ENCODE data around the gene WDR7.

DNA sequence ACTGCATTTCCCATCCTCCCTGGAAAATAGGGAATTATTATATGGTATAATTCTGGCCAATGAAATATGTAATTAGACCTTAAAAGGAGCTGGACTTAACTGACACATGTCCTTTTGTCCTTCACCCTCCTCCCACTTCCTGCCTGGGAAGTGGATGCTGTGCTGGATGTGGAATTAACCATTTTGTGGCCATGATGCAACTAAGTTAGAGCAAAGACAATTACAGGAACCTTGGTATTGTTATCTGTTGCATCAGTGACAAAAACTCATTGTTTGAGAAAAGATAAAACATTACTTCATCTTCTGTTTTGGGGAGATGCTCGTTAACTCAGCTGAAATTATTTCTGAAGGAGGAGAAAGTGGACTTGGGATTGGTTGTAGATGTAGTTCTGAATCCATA, 268.0 kb downstream of the WDR7 start:
- TF ChIP-seq, protein P1, sequence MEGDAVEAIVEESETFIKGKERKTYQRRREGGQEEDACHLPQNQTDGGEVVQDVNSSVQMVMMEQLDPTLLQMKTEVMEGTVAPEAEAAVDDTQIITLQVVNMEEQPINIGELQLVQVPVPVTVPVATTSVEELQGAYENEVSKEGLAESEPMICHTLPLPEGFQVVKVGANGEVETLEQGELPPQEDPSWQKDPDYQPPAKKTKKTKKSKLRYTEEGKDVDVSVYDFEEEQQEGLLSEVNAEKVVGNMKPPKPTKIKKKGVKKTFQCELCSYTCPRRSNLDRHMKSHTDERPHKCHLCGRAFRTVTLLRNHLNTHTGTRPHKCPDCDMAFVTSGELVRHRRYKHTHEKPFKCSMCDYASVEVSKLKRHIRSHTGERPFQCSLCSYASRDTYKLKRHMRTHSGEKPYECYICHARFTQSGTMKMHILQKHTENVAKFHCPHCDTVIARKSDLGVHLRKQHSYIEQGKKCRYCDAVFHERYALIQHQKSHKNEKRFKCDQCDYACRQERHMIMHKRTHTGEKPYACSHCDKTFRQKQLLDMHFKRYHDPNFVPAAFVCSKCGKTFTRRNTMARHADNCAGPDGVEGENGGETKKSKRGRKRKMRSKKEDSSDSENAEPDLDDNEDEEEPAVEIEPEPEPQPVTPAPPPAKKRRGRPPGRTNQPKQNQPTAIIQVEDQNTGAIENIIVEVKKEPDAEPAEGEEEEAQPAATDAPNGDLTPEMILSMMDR (conservative IDR thresholded peaks at IDR 0.05; ENCODE audit: low read depth in 2 of 2), result no peak
- TF ChIP-seq POLR2AphosphoS5 (IDR thresholded peaks at IDR 0.05; ENCODE audit: low read depth) (no peak), EZH2phosphoT487 (IDR thresholded peaks at IDR 0.05; ENCODE audit: unreplicated experiment) (no peak), ZNF462 (CRISPR knock-in tag; IDR thresholded peaks at IDR 0.05) (no peak), EZH2 (IDR thresholded peaks at IDR 0.05; ENCODE audit: low read depth, unreplicated experiment) (no peak), CREB1 (CRISPR knock-in tag; IDR thresholded peaks at IDR 0.05; ENCODE audit: low read depth) (no peak), JUNB (IDR thresholded peaks at IDR 0.05; ENCODE audit: unreplicated experiment) (no peak), ZNF331 (CRISPR knock-in tag; IDR thresholded peaks at IDR 0.05; ENCODE audit: low read depth) (no peak)
- TF ChIP-seq, protein P2, sequence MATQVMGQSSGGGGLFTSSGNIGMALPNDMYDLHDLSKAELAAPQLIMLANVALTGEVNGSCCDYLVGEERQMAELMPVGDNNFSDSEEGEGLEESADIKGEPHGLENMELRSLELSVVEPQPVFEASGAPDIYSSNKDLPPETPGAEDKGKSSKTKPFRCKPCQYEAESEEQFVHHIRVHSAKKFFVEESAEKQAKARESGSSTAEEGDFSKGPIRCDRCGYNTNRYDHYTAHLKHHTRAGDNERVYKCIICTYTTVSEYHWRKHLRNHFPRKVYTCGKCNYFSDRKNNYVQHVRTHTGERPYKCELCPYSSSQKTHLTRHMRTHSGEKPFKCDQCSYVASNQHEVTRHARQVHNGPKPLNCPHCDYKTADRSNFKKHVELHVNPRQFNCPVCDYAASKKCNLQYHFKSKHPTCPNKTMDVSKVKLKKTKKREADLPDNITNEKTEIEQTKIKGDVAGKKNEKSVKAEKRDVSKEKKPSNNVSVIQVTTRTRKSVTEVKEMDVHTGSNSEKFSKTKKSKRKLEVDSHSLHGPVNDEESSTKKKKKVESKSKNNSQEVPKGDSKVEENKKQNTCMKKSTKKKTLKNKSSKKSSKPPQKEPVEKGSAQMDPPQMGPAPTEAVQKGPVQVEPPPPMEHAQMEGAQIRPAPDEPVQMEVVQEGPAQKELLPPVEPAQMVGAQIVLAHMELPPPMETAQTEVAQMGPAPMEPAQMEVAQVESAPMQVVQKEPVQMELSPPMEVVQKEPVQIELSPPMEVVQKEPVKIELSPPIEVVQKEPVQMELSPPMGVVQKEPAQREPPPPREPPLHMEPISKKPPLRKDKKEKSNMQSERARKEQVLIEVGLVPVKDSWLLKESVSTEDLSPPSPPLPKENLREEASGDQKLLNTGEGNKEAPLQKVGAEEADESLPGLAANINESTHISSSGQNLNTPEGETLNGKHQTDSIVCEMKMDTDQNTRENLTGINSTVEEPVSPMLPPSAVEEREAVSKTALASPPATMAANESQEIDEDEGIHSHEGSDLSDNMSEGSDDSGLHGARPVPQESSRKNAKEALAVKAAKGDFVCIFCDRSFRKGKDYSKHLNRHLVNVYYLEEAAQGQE (IDR thresholded peaks at IDR 0.05; ENCODE audit: unreplicated experiment), result no peak
